DND-41 (cell line): ENCODE results near the gene EXOSC7.
"Not testable (repeated sequence)": the region's sequence is repeated elsewhere in the genome, so short reads cannot be mapped to it uniquely, and the experiment has no call there.

Experiments used
- ATAC-seq: fragments of 200-7000 bp; cut with Tn5 transposase; 3 replicates; pipeline ENCODE4 v1.9.1; 2021; ENCODE audit warnings: low read depth; ENCODE audit not compliant: insufficient read depth
- DNase-seq: peaks from one replicate; pipeline ENCODE4 v3.0.0-alpha.2; 2020
- H2AFZ ChIP-seq: 2 replicates; pipeline ENCODE4 v1.6.0; 2012; ENCODE audit warnings: low read depth, low read length
- H3K27ac ChIP-seq: 2 replicates; pipeline ENCODE4 v1.5.1; 2012; ENCODE audit warnings: low read length, inconsistent platforms
- H3K27me3 ChIP-seq: fragments of 200-600 bp; sonication (generic); 2 replicates; pipeline ENCODE4 v1.6.0; 2012; ENCODE audit warnings: low read length, mild to moderate bottlenecking, inconsistent platforms; ENCODE audit not compliant: insufficient read depth, poor library complexity
- H3K36me3 ChIP-seq: 2 replicates; pipeline ENCODE4 v1.5.1; 2012; ENCODE audit warnings: low read length, inconsistent platforms; ENCODE audit not compliant: insufficient read depth
- H3K4me1 ChIP-seq: 2 replicates; pipeline ENCODE4 v1.5.1; 2012; ENCODE audit warnings: mild to moderate bottlenecking, low read length; ENCODE audit not compliant: insufficient read depth
- H3K4me2 ChIP-seq: 2 replicates; pipeline ENCODE4 v1.6.0; 2012; ENCODE audit warnings: mild to moderate bottlenecking, moderate library complexity, low read length, inconsistent platforms; ENCODE audit not compliant: insufficient read depth
- H3K4me3 ChIP-seq, 2 experiments: fragments of 200-600 bp in 1 of 2; shearing (Covaris generic) in 1 of 2; 2 replicates each; pipeline ENCODE4 v1.5.1; 2012 to 2016; ENCODE audit warnings: inconsistent platforms in 2 of 2, low read length in 2 of 2, mild to moderate bottlenecking in 2 of 2, low read depth in 1 of 2, moderate library complexity in 1 of 2
- H3K79me2 ChIP-seq: 2 replicates; pipeline ENCODE4 v1.6.0; 2012; ENCODE audit warnings: low read length, inconsistent platforms; ENCODE audit not compliant: insufficient read depth
- H3K9ac ChIP-seq: 2 replicates; pipeline ENCODE4 v1.6.0; 2012; ENCODE audit warnings: low read depth, mild to moderate bottlenecking, inconsistent platforms, low read length, moderate library complexity
- H3K9me3 ChIP-seq: 2 replicates; pipeline ENCODE4 v1.5.1; 2012; ENCODE audit warnings: low read length, moderate library complexity, mild to moderate bottlenecking, inconsistent platforms; ENCODE audit not compliant: insufficient read depth, severe bottlenecking
- H4K20me1 ChIP-seq: 2 replicates; pipeline ENCODE4 v1.6.0; 2012; ENCODE audit warnings: low read length; ENCODE audit not compliant: insufficient read depth
- EZH2 ChIP-seq: IDR thresholded peaks from 3 replicates; pipeline ENCODE4 v1.6.1; 2012; ENCODE audit warnings: borderline replicate concordance, low read depth, mild to moderate bottlenecking, moderate library complexity, low read length, inconsistent platforms; ENCODE audit not compliant: severe bottlenecking
- TF ChIP-seq, protein P1 (sequence below): IDR thresholded peaks from 2 replicates; pipeline ENCODE4 v1.5.1; 2012; ENCODE audit warnings: borderline replicate concordance, low read length, moderate library complexity, mild to moderate bottlenecking; ENCODE audit not compliant: poor library complexity, severe bottlenecking; ENCODE audit errors: extremely low read depth

EXOSC7 gene

DNA sequence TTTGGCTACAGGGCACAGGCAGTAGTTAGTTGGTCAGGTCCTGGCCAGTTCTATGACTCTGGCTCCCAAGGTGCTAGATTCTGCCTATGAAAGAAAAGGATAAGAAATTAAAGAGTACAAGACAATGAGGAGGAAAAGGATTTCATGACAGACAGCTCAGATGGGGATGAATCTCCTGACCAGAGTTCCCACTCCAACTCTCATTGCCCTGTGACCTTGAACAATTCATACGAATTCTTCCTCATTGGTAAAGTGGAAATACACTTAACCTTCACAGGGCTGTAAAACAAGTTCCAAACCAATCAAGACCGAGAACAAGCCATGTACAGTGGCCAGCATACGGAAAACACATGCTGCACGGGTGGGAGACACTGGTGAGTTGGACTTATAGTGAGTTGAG lies 73.8 kb downstream of the EXOSC7 start:
- DNase-seq, result no peak

DNA sequence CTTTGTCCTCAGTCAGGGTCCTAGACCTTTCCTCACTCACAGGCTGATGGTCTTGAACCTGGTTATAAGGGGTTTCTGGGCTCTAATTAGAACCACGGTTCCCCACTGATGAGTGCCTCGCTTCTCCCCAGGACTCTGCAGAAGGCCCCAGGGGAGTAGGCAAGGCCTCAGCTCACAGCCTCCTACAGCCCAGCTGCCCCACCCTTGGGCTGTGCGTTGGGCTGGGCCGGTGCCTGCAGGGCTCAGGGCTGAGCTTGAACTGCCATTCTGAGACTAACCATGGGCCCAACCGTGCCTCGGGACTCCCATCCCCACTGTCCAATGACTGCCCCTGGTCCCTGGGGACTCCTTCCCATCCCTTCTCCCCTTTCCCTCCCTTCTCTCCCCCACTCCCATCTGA lies 75.6 kb downstream of the EXOSC7 start:
- H3K27me3 ChIP-seq, result no peaks in the 10 kb centered on the region
- ATAC-seq (no peak), DNase-seq (no peak)
- H3K9me3 ChIP-seq, result no peaks in the 10 kb centered on the region
- H3K4me2 ChIP-seq, result no peak overlapping the region
- H3K4me1 ChIP-seq, result no peaks in the 10 kb centered on the region
- no peak overlapping the region for H3K9ac ChIP-seq
- H3K79me2 ChIP-seq, result no peaks in the 10 kb centered on the region
- no peaks in the 10 kb centered on the region for H4K20me1 ChIP-seq
- no peak overlapping the region for H3K4me3 ChIP-seq
- TF ChIP-seq, protein P1, sequence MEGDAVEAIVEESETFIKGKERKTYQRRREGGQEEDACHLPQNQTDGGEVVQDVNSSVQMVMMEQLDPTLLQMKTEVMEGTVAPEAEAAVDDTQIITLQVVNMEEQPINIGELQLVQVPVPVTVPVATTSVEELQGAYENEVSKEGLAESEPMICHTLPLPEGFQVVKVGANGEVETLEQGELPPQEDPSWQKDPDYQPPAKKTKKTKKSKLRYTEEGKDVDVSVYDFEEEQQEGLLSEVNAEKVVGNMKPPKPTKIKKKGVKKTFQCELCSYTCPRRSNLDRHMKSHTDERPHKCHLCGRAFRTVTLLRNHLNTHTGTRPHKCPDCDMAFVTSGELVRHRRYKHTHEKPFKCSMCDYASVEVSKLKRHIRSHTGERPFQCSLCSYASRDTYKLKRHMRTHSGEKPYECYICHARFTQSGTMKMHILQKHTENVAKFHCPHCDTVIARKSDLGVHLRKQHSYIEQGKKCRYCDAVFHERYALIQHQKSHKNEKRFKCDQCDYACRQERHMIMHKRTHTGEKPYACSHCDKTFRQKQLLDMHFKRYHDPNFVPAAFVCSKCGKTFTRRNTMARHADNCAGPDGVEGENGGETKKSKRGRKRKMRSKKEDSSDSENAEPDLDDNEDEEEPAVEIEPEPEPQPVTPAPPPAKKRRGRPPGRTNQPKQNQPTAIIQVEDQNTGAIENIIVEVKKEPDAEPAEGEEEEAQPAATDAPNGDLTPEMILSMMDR, result no peak
- no peak for TF ChIP-seq EZH2
- no peak overlapping the region for H2AFZ ChIP-seq
- no peaks in the 10 kb centered on the region for H3K36me3 ChIP-seq
- H3K27ac ChIP-seq, result no peak overlapping the region

More for the DNA sequence above, 73.8 kb downstream of the EXOSC7 start:
- H4K20me1 ChIP-seq, result no peaks in the 10 kb centered on the region
- H3K4me3 ChIP-seq, result no peak overlapping the region
- H3K79me2 ChIP-seq, result no peaks in the 10 kb centered on the region
- no peak overlapping the region for H2AFZ ChIP-seq
- no peak for ATAC-seq
- TF ChIP-seq EZH2, result no peak
- TF ChIP-seq, protein P1, result no peak
- H3K4me2 ChIP-seq, result no peak overlapping the region
- H3K36me3 ChIP-seq, result no peaks in the 10 kb centered on the region
- no peaks in the 10 kb centered on the region for H3K9me3 ChIP-seq
- no peaks in the 10 kb centered on the region for H3K27me3 ChIP-seq
- no peak overlapping the region for H3K27ac ChIP-seq
- no peak overlapping the region for H3K9ac ChIP-seq
- no peaks in the 10 kb centered on the region for H3K4me1 ChIP-seq

DNA sequence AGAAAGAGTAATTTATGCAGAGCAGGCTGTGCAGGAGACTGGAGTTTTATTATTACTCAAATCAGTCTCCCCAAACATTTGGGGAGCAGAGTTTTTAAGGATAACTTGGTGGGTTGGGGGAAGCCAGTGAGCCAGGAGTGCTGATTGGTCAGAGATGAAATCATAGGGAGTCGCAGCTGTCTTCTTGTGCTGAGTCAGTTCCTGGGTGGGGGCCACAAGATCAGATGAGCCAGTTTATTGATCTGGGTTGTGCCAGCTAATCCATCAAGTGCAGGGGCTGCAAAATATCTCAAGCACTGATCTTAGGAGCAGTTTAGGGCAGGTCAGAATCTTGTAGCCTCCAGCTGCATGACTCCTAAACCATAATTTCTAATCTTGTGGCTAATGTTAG lies 77.8 kb downstream of the EXOSC7 start:
- H3K9me3 ChIP-seq, ATAC-seq, H3K27ac ChIP-seq, H3K36me3 ChIP-seq, DNase-seq, H3K79me2 ChIP-seq, H3K9ac ChIP-seq, H3K27me3 ChIP-seq, H3K4me2 ChIP-seq, H3K4me1 ChIP-seq, H3K4me3 ChIP-seq, H2AFZ ChIP-seq, H4K20me1 ChIP-seq: not testable (repeated sequence)

DNA sequence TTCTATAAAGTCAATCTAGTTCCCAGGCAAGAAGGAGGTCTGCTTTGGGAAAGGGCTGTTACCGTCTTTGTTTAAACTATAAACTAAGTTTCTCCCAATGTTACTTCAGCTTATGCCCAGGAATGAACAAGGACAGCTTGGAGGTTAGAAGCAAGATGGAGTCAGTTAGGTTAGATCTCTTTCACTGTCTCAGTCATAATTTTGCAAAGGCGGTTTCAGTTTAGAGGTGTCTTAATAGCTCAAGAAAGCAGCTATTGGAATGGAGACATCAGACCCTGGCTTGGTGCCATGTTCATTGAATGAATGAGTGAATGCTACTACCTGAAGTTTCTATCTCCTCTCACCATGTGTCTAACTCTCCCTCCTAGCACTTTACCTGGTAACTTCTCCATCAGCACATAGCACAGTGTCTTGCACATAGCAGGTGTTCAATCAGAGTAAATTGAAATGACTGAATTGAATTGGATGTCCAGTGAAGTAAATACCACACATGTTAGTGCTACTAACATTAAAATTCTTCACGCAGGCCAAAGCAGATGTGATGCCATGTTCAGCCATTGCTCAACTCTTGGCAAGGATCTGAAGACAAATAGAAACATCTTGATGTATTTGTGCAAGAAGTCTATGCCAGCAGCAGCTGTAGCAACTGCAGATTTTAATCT lies 78.3 kb downstream of the EXOSC7 start:
- Histone ChIP-seq H3K36me3 (no peaks in the 10 kb centered on the region), H3K79me2 (no peaks in the 10 kb centered on the region), H3K27ac (no peak overlapping the region), H3K4me1 (no peaks in the 10 kb centered on the region), H4K20me1 (no peaks in the 10 kb centered on the region), H2AFZ (no peak overlapping the region), H3K27me3 (no peaks in the 10 kb centered on the region), H3K4me3 (no peak overlapping the region), H3K9ac (no peak overlapping the region), H3K4me2 (no peak overlapping the region), H3K9me3 (no peaks in the 10 kb centered on the region)
- DNase-seq, result no peak
- TF ChIP-seq EZH2, result no peak
- TF ChIP-seq, protein P1, result no peak
- ATAC-seq, result no peak
